KMS-11 (cell line): ENCODE data around the gene ZNF300.
"Not testable (repeated sequence)": the region's sequence is repeated elsewhere in the genome, so short reads cannot be mapped to it uniquely, and the experiment has no call there.

Source experiments
- H2AFZ ChIP-seq: fragments of 200-600 bp; sonication (generic); 2 replicates; pipeline ENCODE4 v1.6.1; 2016; ENCODE audit warnings: antibody characterized with exemption, mixed run types, low read depth
- H3K27ac ChIP-seq: fragments of 200-600 bp; sonication (generic); 2 replicates; pipeline ENCODE4 v1.6.1; 2016; ENCODE audit warnings: mild to moderate bottlenecking, mixed run types
- H3K27me3 ChIP-seq: fragments of 200-600 bp; sonication (generic); 2 replicates; pipeline ENCODE4 v1.6.1; 2017; ENCODE audit warnings: mild to moderate bottlenecking, low read depth, mixed run types, moderate library complexity; ENCODE audit not compliant: insufficient read depth
- H3K36me3 ChIP-seq: fragments of 200-600 bp; sonication (generic); 2 replicates; pipeline ENCODE4 v1.6.1; 2017; ENCODE audit warnings: mild to moderate bottlenecking, mixed run types; ENCODE audit not compliant: insufficient read depth
- H3K4me1 ChIP-seq: fragments of 200-600 bp; sonication (generic); 2 replicates; pipeline ENCODE4 v1.6.1; 2016; ENCODE audit warnings: mild to moderate bottlenecking, low read depth, mixed run types; ENCODE audit not compliant: poor library complexity, severe bottlenecking
- H3K4me2 ChIP-seq: fragments of 200-600 bp; sonication (generic); 2 replicates; pipeline ENCODE4 v1.7.0; 2016; ENCODE audit warnings: mild to moderate bottlenecking, mixed run types
- H3K4me3 ChIP-seq: fragments of 200-600 bp; sonication (generic); IDR thresholded peaks from 2 replicates; pipeline ENCODE4 v1.6.1; 2017; ENCODE audit warnings: low read depth, low read length, mixed read lengths; ENCODE audit not compliant: insufficient read depth
- H3K79me2 ChIP-seq: fragments of 200-600 bp; sonication (generic); 2 replicates; pipeline ENCODE4 v1.6.1; 2016; ENCODE audit warnings: low read depth, mixed run types; ENCODE audit not compliant: insufficient read depth
- H3K9ac ChIP-seq: fragments of 200-600 bp; sonication (generic); 2 replicates; pipeline ENCODE4 v1.6.1; 2016; ENCODE audit warnings: mild to moderate bottlenecking, mixed run types
- H4K20me1 ChIP-seq: fragments of 200-600 bp; sonication (generic); 2 replicates; pipeline ENCODE4 v1.6.1; 2016; ENCODE audit warnings: mild to moderate bottlenecking, mixed run types; ENCODE audit not compliant: insufficient read depth
- TF ChIP-seq, protein P1 (sequence below): fragments of 200-600 bp; sonication (generic); conservative IDR thresholded peaks from 2 replicates; pipeline ENCODE4 v1.6.1; 2017; ENCODE audit warnings: low read depth, mild to moderate bottlenecking, antibody characterized with exemption, low read length, moderate library complexity, mixed read lengths

ZNF300 gene

DNA sequence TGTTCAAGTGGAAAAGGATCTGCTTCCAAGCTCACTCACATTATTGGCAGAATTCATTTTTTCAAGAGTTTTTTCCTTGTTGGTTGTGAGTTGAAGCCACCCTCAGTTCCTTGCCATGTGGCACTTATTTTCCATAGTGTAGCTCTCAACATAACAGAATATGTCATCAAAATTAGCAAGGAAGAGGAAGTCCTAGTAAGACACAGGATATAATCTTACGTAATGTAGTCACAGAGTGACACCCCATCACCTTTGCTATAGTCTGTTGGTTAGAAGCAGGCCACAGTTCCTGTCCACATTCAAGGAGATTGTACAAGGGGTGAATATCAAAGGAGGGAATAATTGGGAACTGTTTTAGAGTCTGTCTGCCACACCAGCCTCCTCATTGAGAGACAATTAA is 42.7 kb downstream of the ZNF300 start:
- Histone ChIP-seq H3K79me2 (no peaks in the 10 kb centered on the region), H3K36me3 (no peaks in the 10 kb centered on the region), H4K20me1 (no peaks in the 10 kb centered on the region), H3K27me3 (no peaks in the 10 kb centered on the region), H3K4me3 (no peak overlapping the region), H2AFZ (no peak overlapping the region), H3K4me2 (no peak overlapping the region), H3K4me1 (no peaks in the 10 kb centered on the region), H3K27ac (no peak overlapping the region), H3K9ac (no peak overlapping the region)
- TF ChIP-seq, protein P1, sequence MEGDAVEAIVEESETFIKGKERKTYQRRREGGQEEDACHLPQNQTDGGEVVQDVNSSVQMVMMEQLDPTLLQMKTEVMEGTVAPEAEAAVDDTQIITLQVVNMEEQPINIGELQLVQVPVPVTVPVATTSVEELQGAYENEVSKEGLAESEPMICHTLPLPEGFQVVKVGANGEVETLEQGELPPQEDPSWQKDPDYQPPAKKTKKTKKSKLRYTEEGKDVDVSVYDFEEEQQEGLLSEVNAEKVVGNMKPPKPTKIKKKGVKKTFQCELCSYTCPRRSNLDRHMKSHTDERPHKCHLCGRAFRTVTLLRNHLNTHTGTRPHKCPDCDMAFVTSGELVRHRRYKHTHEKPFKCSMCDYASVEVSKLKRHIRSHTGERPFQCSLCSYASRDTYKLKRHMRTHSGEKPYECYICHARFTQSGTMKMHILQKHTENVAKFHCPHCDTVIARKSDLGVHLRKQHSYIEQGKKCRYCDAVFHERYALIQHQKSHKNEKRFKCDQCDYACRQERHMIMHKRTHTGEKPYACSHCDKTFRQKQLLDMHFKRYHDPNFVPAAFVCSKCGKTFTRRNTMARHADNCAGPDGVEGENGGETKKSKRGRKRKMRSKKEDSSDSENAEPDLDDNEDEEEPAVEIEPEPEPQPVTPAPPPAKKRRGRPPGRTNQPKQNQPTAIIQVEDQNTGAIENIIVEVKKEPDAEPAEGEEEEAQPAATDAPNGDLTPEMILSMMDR = no peak

DNA sequence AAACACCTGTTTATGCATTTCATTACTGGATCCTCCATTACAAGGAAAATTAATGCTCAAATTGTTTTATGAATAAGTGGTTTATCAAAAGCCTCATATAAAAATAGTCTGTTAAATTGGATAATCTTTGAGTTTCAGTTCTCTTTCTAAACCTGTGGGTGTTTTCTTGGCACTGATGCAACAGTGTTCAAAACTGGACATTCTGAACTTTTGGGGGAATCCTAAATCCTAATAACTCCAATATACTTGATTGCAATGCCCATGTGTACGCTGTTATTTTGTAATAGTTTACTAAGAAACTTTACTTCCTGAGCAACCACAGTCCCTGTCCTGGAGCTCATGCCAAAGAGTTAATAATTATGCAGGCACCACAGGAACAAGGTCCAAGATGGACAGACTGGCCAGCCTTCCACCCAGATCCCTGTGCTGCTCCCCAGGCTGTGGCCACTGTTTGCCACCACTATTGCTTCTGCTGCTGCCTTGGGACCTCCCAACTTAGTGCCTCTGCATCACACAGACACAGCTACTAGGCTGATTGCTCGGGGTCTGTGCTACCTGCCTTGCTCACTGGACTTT is 44.4 kb downstream of the ZNF300 start:
- Histone ChIP-seq H3K27me3 (no peaks in the 10 kb centered on the region), H3K4me3 (no peak overlapping the region), H3K4me2 (no peak overlapping the region), H3K79me2 (no peaks in the 10 kb centered on the region), H3K9ac (no peak overlapping the region), H3K27ac (no peak overlapping the region), H3K4me1 (no peaks in the 10 kb centered on the region), H2AFZ (no peak overlapping the region), H4K20me1 (no peaks in the 10 kb centered on the region), H3K36me3 (no peaks in the 10 kb centered on the region)
- TF ChIP-seq, protein P1 = no peak

DNA sequence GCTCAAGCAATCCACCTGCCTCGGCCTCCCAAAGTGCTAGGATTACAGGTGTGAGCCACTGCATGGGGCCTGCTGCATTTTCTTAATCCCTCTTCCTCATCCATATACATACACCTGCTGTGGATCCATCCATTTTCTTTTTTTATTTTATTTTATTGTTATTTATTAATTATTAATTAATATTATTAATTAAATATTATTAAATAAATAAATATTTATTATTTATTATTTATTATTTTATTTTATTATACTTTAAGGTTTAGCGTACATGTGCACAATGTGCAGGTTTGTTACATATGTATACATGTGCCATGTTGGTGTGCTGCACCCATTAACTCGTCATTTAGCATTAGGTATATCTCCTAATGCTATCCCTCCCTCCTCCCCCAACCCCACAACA is 48.1 kb downstream of the ZNF300 start:
- not testable (repeated sequence) for H3K79me2 ChIP-seq, H3K27ac ChIP-seq, H3K4me1 ChIP-seq, H3K9ac ChIP-seq, H4K20me1 ChIP-seq, H3K36me3 ChIP-seq, H2AFZ ChIP-seq, H3K4me3 ChIP-seq, H3K27me3 ChIP-seq, H3K4me2 ChIP-seq

DNA sequence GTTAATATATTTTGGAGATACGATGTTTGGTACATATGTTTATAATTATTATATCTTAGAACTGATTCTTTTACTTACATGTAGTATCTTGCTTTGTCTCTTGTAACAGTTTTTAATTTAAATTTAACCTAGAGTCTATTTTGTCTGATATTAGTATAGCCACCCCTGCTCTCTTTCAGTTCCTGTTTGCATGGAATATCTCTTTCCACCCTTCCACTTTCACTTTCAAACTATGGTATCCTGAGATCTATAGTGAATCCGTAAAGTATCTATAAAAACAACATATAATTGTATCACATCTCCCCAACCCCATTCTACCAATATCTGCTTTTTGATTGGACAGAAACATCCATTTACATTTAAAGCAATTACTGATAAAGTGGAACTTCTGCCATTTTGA is 51.2 kb downstream of the ZNF300 start:
- H3K27ac ChIP-seq = no peak overlapping the region
- H2AFZ ChIP-seq = no peak overlapping the region
- H3K4me1 ChIP-seq = no peaks in the 10 kb centered on the region
- H3K4me2 ChIP-seq = no peak overlapping the region
- H3K36me3 ChIP-seq = no peaks in the 10 kb centered on the region
- no peak overlapping the region for H3K4me3 ChIP-seq
- H3K27me3 ChIP-seq = no peaks in the 10 kb centered on the region
- no peak overlapping the region for H3K9ac ChIP-seq
- no peaks in the 10 kb centered on the region for H4K20me1 ChIP-seq
- H3K79me2 ChIP-seq = no peaks in the 10 kb centered on the region
- TF ChIP-seq, protein P1 = no peak

DNA sequence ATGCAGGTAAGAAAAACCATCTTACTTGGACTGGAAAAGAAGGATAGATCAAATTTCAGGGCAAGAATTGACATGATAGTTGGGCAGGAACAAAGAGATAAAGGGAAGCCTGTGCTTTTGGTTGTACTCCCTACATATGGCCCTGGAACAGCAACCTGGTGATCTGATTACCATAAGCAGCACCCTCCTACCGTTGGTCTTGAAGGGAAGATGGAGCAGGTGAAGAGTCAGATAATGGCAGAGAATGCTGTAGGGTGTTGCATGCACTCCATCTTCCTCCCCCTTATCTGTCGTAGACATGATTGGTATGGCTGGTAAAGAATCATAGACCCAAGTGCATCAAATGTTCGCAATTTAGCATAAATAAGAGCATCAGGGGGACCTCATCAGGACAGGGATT is 53.7 kb downstream of the ZNF300 start:
- TF ChIP-seq, protein P1 = no peak
- no peak overlapping the region for H3K4me3 ChIP-seq
- no peaks in the 10 kb centered on the region for H3K36me3 ChIP-seq
- no peaks in the 10 kb centered on the region for H4K20me1 ChIP-seq
- no peak overlapping the region for H3K27ac ChIP-seq
- H3K4me1 ChIP-seq = no peaks in the 10 kb centered on the region
- H3K9ac ChIP-seq = no peak overlapping the region
- no peaks in the 10 kb centered on the region for H3K27me3 ChIP-seq
- no peak overlapping the region for H3K4me2 ChIP-seq
- no peak overlapping the region for H2AFZ ChIP-seq
- H3K79me2 ChIP-seq = no peaks in the 10 kb centered on the region
